Subcutaneous adipose tissue (tissue), 4 donors: ENCODE data around the gene LHFPL6. TPM values are rescaled to one million over a fixed set of nuclear protein-coding genes. Genes with fewer than 3 reads are reported as not detected.

Experiments
- CTCF ChIP-seq: fragments of 450-650 bp; IDR thresholded peaks from one replicate; pipeline ENCODE4 v1.5.1; 2016; ENCODE audit warnings: low read depth, mild to moderate bottlenecking, control low read depth, antibody characterized with exemption, moderate library complexity
- total RNA-seq, 4 donors: library from RNA; depleted of rRNA; stranded (reverse); fragments of >200 nt; gene quantifications; one replicate each; pipeline ENCODE4 v1.1.0, GENCODE V29; 2016

The LHFPL6 gene
- total RNA-seq, 4 donors from 2014 or later, result 75.2 to 106 (median 90.4) TPM

GRCh38 chr13:39503048-39503447 is 99.9 kb downstream of the LHFPL6 start:
- TF ChIP-seq CTCF, result no peak

DNA sequence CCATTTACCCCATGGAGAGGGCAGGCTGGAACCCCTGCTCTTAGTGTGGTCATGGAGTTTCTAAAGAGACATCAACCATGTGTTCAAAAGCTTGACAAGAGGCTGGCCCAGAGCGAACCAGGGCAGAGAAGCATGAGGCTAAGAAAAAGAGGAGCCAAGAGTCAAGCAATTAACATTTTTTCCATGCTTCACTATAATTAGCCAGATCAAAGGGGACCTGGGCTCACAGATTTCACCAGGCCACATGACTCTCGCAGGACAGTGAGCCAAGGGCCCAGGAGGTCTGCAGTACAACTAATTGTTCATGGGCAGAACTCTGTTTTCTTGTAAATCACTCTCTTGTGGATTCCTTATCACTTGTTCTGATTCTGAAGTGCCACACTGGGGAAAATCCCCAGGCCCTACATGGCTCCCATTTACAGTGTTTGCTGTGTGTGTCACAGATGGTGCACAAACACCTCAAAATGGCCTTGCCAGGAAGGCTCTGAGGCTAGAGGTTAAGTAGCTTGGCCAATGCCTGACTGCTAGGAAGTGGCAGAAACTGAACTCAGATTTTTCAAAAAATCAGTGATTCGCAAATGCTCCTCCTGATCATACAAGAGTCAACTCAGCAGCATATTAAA is 101.2 kb downstream of the LHFPL6 start:
- TF ChIP-seq CTCF, result no peak

GRCh38 chr13:39499604-39500003 is 103.4 kb downstream of the LHFPL6 start:
- TF ChIP-seq CTCF, result no peak

- no peak for TF ChIP-seq CTCF
Measured at GRCh38 chr13:39498471-39499114, 104.4 kb downstream of the LHFPL6 start.

GRCh38 chr13:39496506-39496905 is 106.5 kb downstream of the LHFPL6 start:
- TF ChIP-seq CTCF, result no peak

DNA sequence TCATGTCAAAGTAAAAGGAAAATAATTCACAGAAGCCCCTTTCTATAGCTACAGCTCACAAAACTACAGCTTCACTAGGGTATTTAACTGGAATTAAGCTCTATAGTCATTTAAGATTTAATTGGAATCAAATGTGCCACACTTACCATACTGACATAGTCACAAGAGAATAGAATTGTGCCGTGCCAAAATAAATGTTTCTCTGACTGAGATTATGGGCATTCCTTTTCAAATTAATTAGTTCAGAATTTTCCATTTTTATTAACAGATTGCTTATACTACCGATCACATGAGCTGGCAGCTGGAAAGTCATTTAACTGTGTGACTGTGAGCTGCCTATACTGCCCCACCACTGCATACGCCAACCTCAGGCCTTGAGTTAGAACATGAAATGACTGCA is 108.4 kb downstream of the LHFPL6 start:
- TF ChIP-seq CTCF, result no peak

DNA sequence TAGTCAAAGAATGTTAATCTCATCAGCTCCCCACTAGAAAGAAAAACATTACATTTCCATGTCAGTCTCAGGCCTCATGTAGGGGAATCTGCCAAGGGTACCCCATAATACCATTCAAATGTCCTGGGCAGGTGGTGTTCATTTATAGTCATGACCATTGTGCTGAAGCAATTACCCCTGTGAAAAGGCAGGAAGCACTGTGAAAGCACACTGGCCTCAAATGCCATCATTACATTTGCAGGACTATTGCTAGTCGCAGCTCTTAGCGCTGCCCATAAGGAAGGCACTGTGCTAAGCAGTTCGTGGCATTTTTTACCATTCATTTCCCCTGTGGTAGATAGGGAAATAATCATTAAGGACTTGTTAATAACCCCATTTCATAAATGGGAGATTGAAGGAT is 109.0 kb downstream of the LHFPL6 start:
- no peak for TF ChIP-seq CTCF
